Left kidney (tissue), 2 donors: Measurements from ENCODE around the gene GATA2. TPM values are rescaled to one million over a fixed set of nuclear protein-coding genes. Genes with fewer than 3 reads are reported as not detected.
A peak's percentile ranks its signal among the peaks of the same experiment; 100 is the strongest.

ENCODE experiments used
- DNase-seq: peaks from one replicate; pipeline ENCODE4 v3.0.0-alpha.2; 2013
- polyA plus RNA-seq: library from polyadenylated mRNA; unstranded; fragments of 120-200 nt; gene quantifications from one replicate; pipeline ENCODE4 v1.2.1, GENCODE V29; 2013; ENCODE audit not compliant: insufficient read length

Gene GATA2
- polyA plus RNA-seq, 1 donor = 32.1 TPM

GRCh38 chr3:128503164-128503651, 10.2 kb upstream of the GATA2 start:
- no peak for DNase-seq

GRCh38 chr3:128502712-128503111, 9.7 kb upstream of the GATA2 start:
- no peak for DNase-seq

- no peak for DNase-seq
Measured at GRCh38 chr3:128501431-128501830, 8.4 kb upstream of the GATA2 start.

- no peak for DNase-seq
Measured at GRCh38 chr3:128500556-128500955, 7.6 kb upstream of the GATA2 start.

GRCh38 chr3:128499724-128500275, 6.8 kb upstream of the GATA2 start:
- DNase-seq = no peak

- no peak for DNase-seq
Measured at GRCh38 chr3:128498901-128499530, 6.0 kb upstream of the GATA2 start.

- DNase-seq = no peak
Measured at GRCh38 chr3:128498127-128498626, 5.2 kb upstream of the GATA2 start.

GRCh38 chr3:128497305-128498126, 4.5 kb upstream of the GATA2 start:
- DNase-seq = peak; percentile 66

- no peak for DNase-seq
Measured at GRCh38 chr3:128496602-128497304, 3.8 kb upstream of the GATA2 start.

- DNase-seq = no peak
Measured at GRCh38 chr3:128496019-128496601, 3.1 kb upstream of the GATA2 start.

- no peak for DNase-seq
Measured at GRCh38 chr3:128495435-128495970, 2.5 kb upstream of the GATA2 start.

GRCh38 chr3:128494367-128494650, 1.3 kb upstream of the GATA2 start:
- no peak for DNase-seq

- no peak for DNase-seq
Measured at GRCh38 chr3:128493570-128494366, 767 bp upstream of the GATA2 start.

GRCh38 chr3:128491941-128492670, 895 bp downstream of the GATA2 start:
- DNase-seq = no peak

GRCh38 chr3:128491691-128491940, 1.4 kb downstream of the GATA2 start:
- no peak for DNase-seq

- no peak for DNase-seq
Measured at GRCh38 chr3:128490915-128491690, 1.9 kb downstream of the GATA2 start.

- no peak for DNase-seq
Measured at GRCh38 chr3:128490650-128490914, 2.4 kb downstream of the GATA2 start.

GRCh38 chr3:128489927-128490649, 2.9 kb downstream of the GATA2 start:
- DNase-seq = peak; percentile 59

- no peak for DNase-seq
Measured at GRCh38 chr3:128489674-128489926, 3.4 kb downstream of the GATA2 start.
